Heart left ventricle (tissue), 16 donors: Measurements from ENCODE around the gene CEP85. TPM values are rescaled to one million over a fixed set of nuclear protein-coding genes. Genes with fewer than 3 reads are reported as not detected.
A peak's percentile ranks its signal among the peaks of the same experiment; 100 is the strongest.

Source experiments
- ATAC-seq, 4 donors: fragments of 200-7000 bp; cut with Tn5 transposase; one replicate each; pipeline ENCODE4 v1.9.1; 2020 to 2022; ENCODE audit warnings: moderate library complexity in 4 of 4, mild to moderate bottlenecking in 3 of 4, moderate number of reproducible peaks in 1 of 4
- DNase-seq, 5 donors: peaks; one replicate each; pipeline ENCODE4 v3.0.0-alpha.2; 2020
- H3K27ac ChIP-seq, 12 donors: fragments of 200-600 bp; sonication (generic) in 4 of 12; one replicate each; pipeline versions ENCODE4 v1.5.0 to v1.8.0; 2016 to 2022; ENCODE audit warnings: mild to moderate bottlenecking in 2 of 12
- H3K27me3 ChIP-seq, 9 donors: fragments of 200-600 bp; sonication (generic) in 2 of 9; one replicate each; pipeline versions ENCODE4 v1.5.1 to v1.8.0; 2016 to 2022; ENCODE audit warnings: mild to moderate bottlenecking in 3 of 9
- H3K36me3 ChIP-seq, 9 donors: fragments of 200-600 bp; sonication (generic) in 2 of 9; one replicate each; pipeline versions ENCODE4 v1.5.0 to v1.8.0; 2018 to 2022; ENCODE audit warnings: mild to moderate bottlenecking in 2 of 9
- H3K4me1 ChIP-seq, 12 donors: fragments of 200-600 bp; sonication (generic) in 4 of 12; one replicate each; pipeline versions ENCODE4 v1.5.0 to v1.8.0; 2016 to 2022; ENCODE audit warnings: mild to moderate bottlenecking in 3 of 12
- H3K4me3 ChIP-seq, 12 donors: fragments of 200-600 bp; sonication (generic) in 4 of 12; one replicate each; pipeline versions ENCODE4 v1.5.0 to v1.8.0; 2017 to 2022; ENCODE audit warnings: mild to moderate bottlenecking in 9 of 12, moderate library complexity in 4 of 12
- H3K9me3 ChIP-seq, 12 donors: fragments of 200-600 bp; sonication (generic) in 4 of 12; one replicate each; pipeline versions ENCODE4 v1.5.0 to v1.8.0; 2016 to 2022; ENCODE audit warnings: mild to moderate bottlenecking in 1 of 12
- CTCF ChIP-seq, 12 donors: fragments of 200-600 bp; sonication (generic) in 4 of 12; IDR thresholded peaks; one replicate each; pipeline versions ENCODE4 v1.5.0 to v1.8.0; 2018 to 2022; ENCODE audit warnings: antibody characterized with exemption in 12 of 12, mild to moderate bottlenecking in 5 of 12
- POLR2A ChIP-seq, 2 donors: fragments of 450-650 bp; IDR thresholded peaks; one replicate each; pipeline ENCODE4 v1.6.1; 2017; ENCODE audit warnings: antibody characterized with exemption in 2 of 2, mild to moderate bottlenecking in 2 of 2, moderate library complexity in 2 of 2
- WGBS, 4 donors: extraction: QIAGEN DNeasy Blood & Tissue Kit in 2 of 4; methylation state at CpG; one replicate each; pipeline versions ENCODE4 v1.1.5 to v1.1.7; 2013 to 2018; 5-methylcytosine and 5-hydroxymethylcytosine counted together
- intact Hi-C, 10 donors: fragments of 100-400 bp; cut with DNase I; formaldehyde crosslinking; loops; one replicate each; pipeline versions ENCODE4 v1.11.1 to v1.14.2; 2022
- polyA plus RNA-seq, 2 donors: library from polyadenylated mRNA; stranded (reverse); fragments of 200-250 nt; gene quantifications; one replicate each; pipeline ENCODE4 v1.2.3, GENCODE V29; 2013
- total RNA-seq, 9 donors: library from RNA; depleted of rRNA in 2 of 9; stranded (reverse); fragments of >200 nt in 2 of 9; fragmentation: NEBNext Ultra II Directional in 3 of 9; extraction: Animal tissue kit (Norgen Biotek cat#: 25700) in 3 of 9; gene quantifications; one replicate each; pipeline versions ENCODE4 v1.1.0 to v1.2.4, GENCODE V29; 2016 to 2023
- donor health status: ischemic (EF 13 %, LVEDD 7.1; RV severe dilation, severe dysfunction).
- donor health status: healthy with polysubstance abuse.
- donor health status: DM: no; HTN: yes; CAD: no.
- donor health status: DM: no; HTN: no; CAD: no.
- donor health status: ischemic (EF 25% LVEDD 6.9; RV normal size, moderate dysfunction).
- donor health status: ischemic (EF 25% LVEDD 5.7; RV mildly dilated, moderate dysfunction).
- donor health status: healthy.
- donor health status: DM: yes; HTN: yes; CAD: no.
- donor health status: ischemic (EF 35%, LVEDD 5.7; RV mildly dilated, moderate dysfunction).
- donor health status: nonischemic (EF 11% LVEDD 7.7; RV severe dilation, severe dysfunction).
- donor health status: DM: yes; HTN: yes; CAD: no.
- donor health status: PGD.
- donor health status: ischemic (EF 29% LVEDD 5.4; RV normal size, mild dysfunction).
- donor health status: nonischemic (EF 23%, LVEDD 6.1; RV moderate dilation, normal function).

The CEP85 gene
- total and polyA plus RNA-seq, 11 donors: 13.4 to 180 (median 41.6) TPM

- Histone ChIP-seq H3K27me3 (no peaks in the 10 kb centered on the region), H3K36me3 (no peaks in the 10 kb centered on the region), H3K9me3 (no peaks in the 10 kb centered on the region), H3K4me1 (no peaks in the 10 kb centered on the region), H3K4me3 (no peak overlapping the region), H3K27ac (no peak overlapping the region)
- ATAC-seq: no peak
- DNase-seq: no peak
- WGBS, 4 donors: 88 to 97% (median 92%) methylated on average over 4 to 8 of the region's 8 CpGs
- intact Hi-C loops: loop anchor here in 1 of 10 donors (10.0 kb wide), 1 partner anchor 136 kb away; no protein-coding TSS in a partner anchor
- no peak for TF ChIP-seq POLR2A (IDR thresholded peaks at IDR 0.05)
- no peak for TF ChIP-seq CTCF (IDR thresholded peaks at IDR 0.05)
These were observed 45.5 kb upstream of the CEP85 start for GRCh38 chr1:26188477-26188876.

DNA sequence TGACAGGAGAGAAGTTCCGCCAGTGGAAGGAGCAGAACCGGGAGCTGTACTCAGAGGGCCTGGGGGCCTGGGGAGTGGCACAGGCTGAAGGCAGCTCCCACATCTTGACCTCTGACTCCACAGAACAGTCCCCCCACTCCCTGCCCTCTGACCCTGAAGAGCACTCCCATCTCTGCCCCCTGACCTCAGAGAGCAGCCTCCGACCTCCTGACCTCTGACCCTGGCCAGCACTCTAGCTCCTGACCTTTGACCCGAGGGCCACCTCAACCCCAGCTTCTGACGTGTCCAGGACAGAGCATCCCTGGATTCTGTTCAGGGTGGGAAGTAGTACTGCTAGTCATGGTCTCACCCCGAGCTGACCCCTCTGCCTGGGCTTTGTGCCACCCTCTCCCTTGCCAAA is 44.7 kb upstream of the CEP85 start:
- DNase-seq (no peak), ATAC-seq (peak in 1 of 4 donors; percentile 7)
- intact Hi-C loops: loop anchor here in 1 of 10 donors (10.0 kb wide), 1 partner anchor 135 kb away; no protein-coding TSS in a partner anchor
- H3K4me1 ChIP-seq: no peaks in the 10 kb centered on the region
- H3K27ac ChIP-seq: no peak overlapping the region
- H3K9me3 ChIP-seq: no peaks in the 10 kb centered on the region
- H3K4me3 ChIP-seq: no peak overlapping the region
- no peaks in the 10 kb centered on the region for H3K36me3 ChIP-seq
- no peaks in the 10 kb centered on the region for H3K27me3 ChIP-seq
- WGBS, 4 donors: 80 to 92% (median 84%) methylated on average over 6 of the region's 6 CpGs
- TF ChIP-seq POLR2A (IDR thresholded peaks at IDR 0.05) (no peak), CTCF (IDR thresholded peaks at IDR 0.05) (no peak)

GRCh38 chr1:26189751-26190275 is 44.2 kb upstream of the CEP85 start:
- ATAC-seq (no peak), DNase-seq (no peak)
- H3K36me3 ChIP-seq: no peaks in the 10 kb centered on the region
- no peaks in the 10 kb centered on the region for H3K27me3 ChIP-seq
- WGBS, 4 donors: 86 to 88% (median 87%) methylated on average over 7 of the region's 7 CpGs
- TF ChIP-seq CTCF (IDR thresholded peaks at IDR 0.05) (no peak), POLR2A (IDR thresholded peaks at IDR 0.05) (no peak)
- intact Hi-C loops: loop anchor here in 1 of 10 donors (10.0 kb wide), 1 partner anchor 135 kb away; no protein-coding TSS in a partner anchor
- H3K4me1 ChIP-seq: no peaks in the 10 kb centered on the region
- no peaks in the 10 kb centered on the region for H3K9me3 ChIP-seq
- no peak overlapping the region for H3K27ac ChIP-seq
- no peak overlapping the region for H3K4me3 ChIP-seq

DNA sequence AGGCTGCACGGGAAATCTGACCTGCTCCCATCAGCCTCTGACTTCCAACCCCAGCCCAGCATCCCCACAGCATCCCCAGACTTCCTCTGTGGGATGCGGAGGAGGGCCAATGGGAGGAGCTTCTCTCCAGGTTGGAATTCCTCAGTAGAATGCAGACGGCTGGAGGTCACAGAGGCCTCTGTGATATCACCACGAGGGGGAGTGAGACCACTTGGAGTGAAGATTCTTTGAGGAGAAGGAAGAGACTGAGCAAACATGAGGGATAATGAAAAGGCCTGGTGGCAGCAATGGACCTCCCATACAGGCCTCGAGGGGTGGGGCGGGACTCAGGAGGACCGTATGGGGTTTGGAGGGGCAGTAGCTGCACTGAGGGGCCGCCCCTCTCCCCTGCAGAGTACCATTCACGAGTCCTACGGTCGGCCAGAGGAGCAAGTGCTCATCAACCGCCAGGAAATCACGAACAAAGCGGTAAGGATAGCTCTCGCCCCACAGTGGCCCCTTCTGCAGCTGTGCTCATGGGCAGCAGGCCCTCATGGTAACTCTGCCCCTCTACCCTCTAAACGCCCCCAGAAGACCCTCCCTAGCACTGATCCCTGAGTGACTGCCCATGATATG is 43.5 kb upstream of the CEP85 start, which contains the start of gene CATSPER4:
CATSPER4 (plus strand) TSS at position 230 of the 615 bp plus-strand sequence; CDS start at position 256, 26 bp downstream.
- Histone ChIP-seq H3K9me3 (no peaks in the 10 kb centered on the region), H3K4me3 (no peak within 1 kb of the TSS), H3K36me3 (no peaks in the 10 kb centered on the region), H3K27ac (no peak within 1 kb of the TSS), H3K4me1 (no peaks in the 10 kb centered on the region), H3K27me3 (no peaks in the 10 kb centered on the region)
- DNase-seq (no peak), ATAC-seq (peak in 1 of 4 donors; percentile 26)
- intact Hi-C loops: no loop called here
- TF ChIP-seq POLR2A (IDR thresholded peaks at IDR 0.05) (no peak), CTCF (IDR thresholded peaks at IDR 0.05) (peak in 4 of 12 donors; percentile 6 to 19 (median 12))
- WGBS, 4 donors: 49 to 59% (median 53%) methylated on average over 16 of the region's 16 CpGs
